NCI-H345 treated with DMSO at 0.1 percent for 48 hours (cell line): ENCODE results near the gene CCDC74B.
"Not testable (repeated sequence)": the region's sequence is repeated elsewhere in the genome, so short reads cannot be mapped to it uniquely, and the experiment has no call there.

Experiments used
- DNase-seq: peaks from one replicate; lab custom pipeline; 2025; ENCODE audit not compliant: unreplicated experiment; lab: John Stamatoyannopoulos, UW

The CCDC74B gene

GRCh38 chr2:130145006-130145414, at the start of gene CCDC74B:
TSS of gene CCDC74B (minus strand) at chr2:130145112. CDS start at chr2:130144996, 116 bp downstream.
- DNase-seq: peak; percentile 16

- DNase-seq: not testable (repeated sequence)
These were observed 48.9 kb upstream of the CCDC74B start for GRCh38 chr2:130193824-130194223.

DNA sequence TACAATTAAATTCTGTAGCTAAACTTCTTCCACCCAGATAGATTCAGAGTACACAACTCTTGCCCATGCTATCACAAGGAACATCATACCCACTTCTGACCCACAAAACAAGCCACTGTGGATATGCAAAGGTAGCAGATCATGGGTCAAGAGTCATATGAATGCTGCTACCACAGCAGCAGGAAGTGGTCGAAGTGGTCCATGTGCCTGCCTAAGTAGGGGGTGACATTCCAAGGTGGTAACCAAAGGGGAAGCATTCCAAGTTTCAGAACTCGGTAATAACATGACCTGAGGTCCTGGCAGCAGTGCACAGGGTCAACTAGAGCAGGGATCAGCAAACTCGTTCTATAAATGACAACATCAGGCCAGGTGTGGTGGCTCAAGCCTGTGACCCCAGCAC, 47.5 kb upstream of the CCDC74B start:
- not testable (repeated sequence) for DNase-seq

GRCh38 chr2:130191319-130191718, 46.4 kb upstream of the CCDC74B start:
- not testable (repeated sequence) for DNase-seq

GRCh38 chr2:130190237-130190636, 45.3 kb upstream of the CCDC74B start:
- no peak for DNase-seq

DNA sequence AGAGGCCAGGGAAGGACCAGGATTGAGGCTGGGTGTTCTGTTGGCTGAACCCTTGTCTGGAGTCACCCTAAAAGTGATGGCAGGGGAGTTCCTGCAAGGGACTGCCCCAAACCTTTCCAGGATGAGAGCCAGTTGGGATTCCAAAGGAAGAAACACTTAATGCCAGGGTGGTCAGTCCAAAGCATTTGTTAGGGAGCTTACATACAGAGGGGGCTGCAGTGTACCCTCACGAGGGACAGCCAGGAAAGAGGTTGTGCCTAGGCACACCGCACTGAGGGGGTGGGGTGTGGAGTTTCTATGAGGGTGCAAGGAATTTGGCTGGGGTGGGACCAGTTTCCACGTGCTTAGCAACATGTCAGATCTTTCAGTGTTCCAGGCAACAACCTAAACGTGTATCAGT, 44.0 kb upstream of the CCDC74B start:
- DNase-seq: not testable (repeated sequence)

GRCh38 chr2:130187859-130188792, 43.2 kb upstream of the CCDC74B start:
- not testable (repeated sequence) for DNase-seq

DNA sequence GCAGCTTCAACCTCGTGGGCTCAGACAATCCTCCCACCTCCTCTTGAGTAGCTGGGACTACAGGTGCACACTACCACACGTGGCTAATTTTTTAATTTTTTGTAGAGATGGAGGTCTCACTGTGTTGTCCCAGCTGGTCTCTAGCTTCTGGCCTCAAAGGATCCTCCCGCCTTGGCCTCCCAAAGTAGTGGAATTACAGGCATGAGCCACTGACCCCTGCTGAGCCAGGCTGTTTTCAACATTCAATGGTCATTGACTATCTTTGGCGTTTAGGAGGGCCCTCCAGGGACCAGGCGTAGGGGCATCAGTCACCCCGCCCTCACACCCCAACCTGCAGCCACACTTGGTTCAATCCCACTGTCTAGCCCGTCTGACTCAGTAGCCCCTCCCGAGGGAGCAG, 42.4 kb upstream of the CCDC74B start:
- no peak for DNase-seq

DNA sequence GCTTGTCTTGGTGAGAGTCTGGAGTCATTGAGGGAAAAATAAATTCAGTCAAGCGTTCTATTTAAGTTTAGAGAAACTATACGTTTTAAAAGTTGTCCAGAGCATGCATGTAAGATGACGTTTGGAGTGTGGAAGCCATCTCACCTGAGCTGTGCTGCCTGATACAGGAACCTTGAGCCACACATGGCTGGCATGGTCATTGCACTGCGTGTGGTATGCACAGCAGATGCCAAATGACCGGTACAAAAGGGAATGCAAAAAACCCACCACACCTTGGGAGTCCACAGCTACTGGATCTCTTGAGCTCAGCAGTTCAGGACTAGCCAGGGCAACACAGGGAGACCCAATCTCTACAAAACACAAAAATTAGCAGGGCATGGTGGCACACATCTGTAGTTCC, 41.5 kb upstream of the CCDC74B start:
- no peak for DNase-seq

- no peak for DNase-seq
These were observed 41.0 kb upstream of the CCDC74B start for GRCh38 chr2:130185896-130186295.

- DNase-seq: no peak
These were observed 40.5 kb upstream of the CCDC74B start for GRCh38 chr2:130185436-130185835.

DNA sequence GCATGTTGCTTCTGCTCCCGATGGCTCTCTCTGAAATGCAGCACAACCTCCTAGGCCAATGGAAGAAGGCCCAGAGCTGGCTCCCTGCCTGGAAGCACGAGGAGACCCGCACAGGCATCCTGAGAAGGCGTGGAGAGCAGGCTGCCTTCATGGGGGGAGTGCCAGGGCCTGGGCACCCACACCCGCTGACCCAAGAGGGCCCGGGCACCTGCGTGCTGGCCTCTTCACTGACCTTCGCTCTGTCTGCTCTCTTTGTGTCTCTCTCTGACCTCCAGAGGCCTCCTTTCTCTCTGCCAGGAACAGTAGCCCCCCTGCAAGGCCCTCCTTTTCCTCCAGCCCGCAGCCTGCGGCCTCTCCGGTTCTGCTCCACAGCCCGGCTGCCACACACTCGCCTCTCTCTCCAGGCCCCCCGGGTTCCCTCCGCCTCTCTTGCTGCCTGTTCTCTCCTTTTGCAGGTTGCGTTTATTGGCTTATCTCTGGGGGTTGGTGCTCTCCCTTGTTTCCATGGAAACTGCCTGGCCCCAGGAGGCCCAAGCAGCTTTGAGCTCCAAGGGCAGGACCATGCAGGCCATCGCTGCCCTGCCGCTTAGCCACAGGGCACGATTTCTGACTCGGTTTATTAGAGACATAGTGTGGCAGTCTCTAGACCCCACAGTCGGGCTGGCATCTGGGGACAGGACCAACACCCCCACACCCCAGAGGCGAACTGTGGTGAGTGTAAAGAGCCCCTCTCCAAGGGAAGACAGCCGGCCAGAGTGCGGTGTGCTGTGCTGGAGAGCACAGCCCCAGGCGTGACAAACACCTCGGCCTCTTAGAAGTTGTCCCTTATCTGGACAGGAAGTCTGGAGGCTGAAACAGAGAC, 38.8 kb upstream of the CCDC74B start:
- no peak for DNase-seq

DNA sequence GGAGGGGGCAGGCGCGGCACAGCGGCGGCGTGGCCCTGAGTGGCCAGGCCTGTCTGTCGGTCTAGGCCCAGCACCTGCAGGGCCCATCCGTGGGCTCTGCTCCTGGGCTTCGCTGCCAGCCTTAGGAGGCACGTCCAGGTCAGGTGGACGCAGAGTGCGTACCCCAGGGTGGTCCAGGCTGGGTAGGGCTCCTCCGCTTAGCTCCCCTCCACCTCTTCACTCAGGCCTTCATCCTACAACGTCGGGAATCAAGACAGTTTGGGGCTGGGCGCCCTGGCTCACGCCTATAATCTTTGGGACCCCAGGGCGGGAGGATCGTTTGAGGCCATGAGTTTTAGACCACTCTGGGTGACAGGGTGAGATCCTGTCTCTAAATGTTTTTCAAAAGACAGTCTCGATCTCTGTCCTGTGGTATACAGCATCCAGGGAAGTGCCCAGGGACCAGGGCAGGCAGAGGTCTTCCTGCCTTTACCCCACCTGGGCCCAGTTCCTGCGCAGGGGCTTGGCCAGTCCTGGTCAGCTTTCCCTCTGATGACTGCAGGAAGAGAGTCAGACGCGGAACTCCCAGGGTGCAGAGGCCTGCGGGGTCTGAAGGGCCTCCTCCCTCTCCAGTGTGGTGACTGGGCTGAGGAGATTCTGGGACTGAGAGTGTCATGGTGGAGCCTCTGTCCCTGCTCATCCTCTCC, 38.1 kb upstream of the CCDC74B start:
- DNase-seq: not testable (repeated sequence)

DNA sequence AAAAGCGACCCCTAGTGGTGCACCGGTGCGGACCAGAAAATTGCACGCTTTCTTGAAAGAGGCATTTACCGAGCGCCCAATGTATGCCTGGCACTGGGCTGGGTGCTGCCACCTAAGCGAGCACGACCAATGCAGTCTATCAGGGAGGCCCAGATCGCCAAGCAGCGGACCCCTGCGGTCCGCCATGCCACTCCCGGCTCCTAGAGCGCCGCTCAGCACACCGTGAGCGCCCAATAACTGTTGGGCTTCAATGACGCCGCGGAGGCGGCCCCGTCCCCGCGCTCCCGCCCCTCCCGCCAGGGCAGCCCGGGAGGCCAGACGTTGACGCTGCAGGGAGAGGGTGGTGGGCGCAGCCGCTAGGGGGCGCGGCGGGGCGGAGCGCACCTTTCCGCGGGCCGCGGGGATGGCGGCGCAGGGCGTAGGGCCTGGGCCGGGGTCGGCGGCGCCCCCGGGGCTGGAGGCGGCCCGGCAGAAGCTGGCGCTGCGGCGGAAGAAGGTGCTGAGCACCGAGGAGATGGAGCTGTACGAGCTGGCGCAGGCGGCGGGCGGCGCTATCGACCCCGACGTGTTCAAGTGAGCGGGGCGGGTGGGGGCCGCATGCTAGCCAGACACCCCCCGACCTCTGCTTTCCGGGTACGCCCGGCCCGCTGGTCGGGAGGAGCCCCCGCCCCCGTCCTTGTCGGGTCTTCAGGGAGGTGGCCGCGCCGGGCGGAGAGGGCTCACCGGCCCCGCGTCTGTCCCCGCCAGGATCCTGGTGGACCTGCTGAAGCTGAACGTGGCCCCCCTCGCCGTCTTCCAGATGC, 37.2 kb upstream of the CCDC74B start, which contains the start of gene MZT2B:
Gene MZT2B, plus strand, starts transcription at position 383 of the 803 bp plus-strand sequence. Its CDS starts 21 bp downstream, at position 404.
- DNase-seq: peak; percentile 77

DNA sequence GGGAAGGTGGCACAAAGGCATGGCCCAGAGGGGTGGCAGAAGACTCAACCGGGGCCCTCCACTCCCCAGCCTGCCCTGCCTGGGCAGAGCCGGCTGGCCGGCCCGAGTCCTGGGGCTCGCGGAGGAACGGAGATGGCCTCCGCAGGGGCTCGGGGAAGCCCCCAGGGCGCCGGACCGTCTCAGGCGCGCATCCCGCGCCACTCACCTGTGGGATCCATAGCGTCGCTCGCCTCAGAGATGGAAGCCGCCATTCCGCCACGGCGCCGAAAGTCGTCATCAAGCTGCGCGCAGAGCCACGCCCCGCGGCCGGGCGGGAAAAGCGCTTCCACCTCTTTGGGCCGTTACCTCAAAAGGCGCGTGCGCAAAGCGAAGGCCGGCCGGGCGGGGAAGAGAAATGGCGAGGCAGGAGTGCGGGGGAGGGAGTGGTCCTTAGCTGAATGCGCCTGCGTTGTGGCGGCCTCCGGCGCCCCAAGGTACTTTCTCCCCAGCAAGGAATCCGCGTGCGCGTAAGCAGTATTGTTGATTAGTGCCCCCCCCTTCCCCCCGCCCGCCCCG, 36.5 kb upstream of the CCDC74B start, which contains the start of gene SMPD4:
Gene SMPD4, minus strand, starts transcription at position 278 of the 555 bp plus-strand sequence. CDS start 5,010 bp downstream, outside the sequence.
- peak; percentile 84 for DNase-seq

DNA sequence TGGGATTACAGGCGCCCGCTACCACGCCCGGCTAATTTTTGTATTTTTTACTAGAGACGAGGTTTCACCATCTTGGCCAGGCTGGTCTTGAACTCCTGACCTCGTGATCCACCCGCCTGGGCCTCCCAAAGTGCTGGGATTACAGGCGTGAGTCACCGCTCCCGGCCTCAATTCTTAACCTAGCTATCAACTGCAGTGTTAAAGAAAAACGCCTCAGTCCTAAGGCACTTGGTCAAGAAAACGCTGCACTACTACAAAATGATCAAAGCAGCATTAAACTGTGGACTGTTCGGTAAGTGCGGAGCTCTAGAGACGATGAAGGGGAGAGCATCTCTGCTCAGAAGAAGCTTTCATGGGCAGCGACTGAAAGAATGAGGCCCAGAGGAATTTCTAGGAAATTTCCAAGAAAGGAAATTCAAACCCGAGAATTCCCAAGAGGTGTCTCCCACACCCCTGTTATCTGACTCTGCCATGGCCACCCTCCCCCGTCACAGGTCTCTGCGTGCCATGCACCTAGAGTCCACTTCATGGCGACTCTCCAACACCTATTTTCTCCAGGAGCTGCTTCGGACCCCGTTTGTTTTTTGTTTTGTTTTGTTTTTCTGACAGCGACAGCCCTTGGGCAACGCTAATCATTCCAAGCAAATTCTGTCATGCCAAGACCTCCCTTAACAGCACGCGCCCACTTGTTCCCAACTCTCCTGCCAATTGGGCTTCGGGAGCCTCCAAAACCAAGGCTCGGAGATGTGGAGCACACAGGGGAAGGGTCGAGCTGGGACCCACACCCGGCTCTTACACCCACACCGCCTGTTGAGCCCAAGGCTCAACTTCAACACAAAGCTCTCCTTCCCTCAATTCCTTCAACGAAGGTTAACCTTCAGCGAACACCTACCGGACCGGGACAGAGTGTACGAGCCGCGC, 35.8 kb upstream of the CCDC74B start:
- not testable (repeated sequence) for DNase-seq

DNA sequence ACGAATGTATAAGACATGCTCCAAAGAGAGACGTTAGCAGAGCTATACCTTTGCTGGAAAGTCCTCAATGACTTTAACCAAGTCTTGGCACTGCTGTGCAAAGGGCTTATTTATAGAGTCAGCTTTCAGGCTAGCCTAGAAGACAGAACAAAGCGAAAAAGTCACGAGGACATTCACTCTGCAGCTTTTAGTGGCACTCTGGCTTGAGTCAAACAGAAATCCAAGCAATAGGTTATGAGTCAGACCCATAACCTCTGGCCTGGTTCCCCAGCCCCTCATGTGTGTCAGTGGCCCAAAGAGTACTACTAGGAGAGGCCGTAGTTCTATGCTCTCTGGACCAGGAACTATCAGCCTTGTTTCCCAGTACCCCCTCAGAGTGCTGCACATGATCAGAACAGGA, 30.0 kb upstream of the CCDC74B start:
- DNase-seq: not testable (repeated sequence)

DNA sequence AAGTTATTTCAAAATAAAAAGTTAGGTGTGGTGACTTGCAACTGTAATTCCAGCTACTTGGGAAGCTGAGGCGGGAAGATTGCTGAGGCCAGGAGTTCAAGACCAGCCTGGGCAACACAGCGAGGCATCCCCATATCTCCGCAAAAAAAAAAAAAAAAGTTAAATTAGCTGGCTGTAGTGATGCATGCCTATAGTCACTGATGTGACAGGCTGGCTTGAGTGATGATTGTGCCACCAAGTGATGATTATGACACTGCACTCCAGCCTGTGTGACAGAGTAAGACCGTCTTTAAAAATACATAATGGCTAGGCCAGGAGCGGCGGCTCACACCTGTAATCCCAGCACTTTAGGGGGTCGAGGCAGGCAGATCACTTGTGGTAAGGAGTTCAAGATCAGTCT, 25.0 kb upstream of the CCDC74B start:
- DNase-seq: no peak

DNA sequence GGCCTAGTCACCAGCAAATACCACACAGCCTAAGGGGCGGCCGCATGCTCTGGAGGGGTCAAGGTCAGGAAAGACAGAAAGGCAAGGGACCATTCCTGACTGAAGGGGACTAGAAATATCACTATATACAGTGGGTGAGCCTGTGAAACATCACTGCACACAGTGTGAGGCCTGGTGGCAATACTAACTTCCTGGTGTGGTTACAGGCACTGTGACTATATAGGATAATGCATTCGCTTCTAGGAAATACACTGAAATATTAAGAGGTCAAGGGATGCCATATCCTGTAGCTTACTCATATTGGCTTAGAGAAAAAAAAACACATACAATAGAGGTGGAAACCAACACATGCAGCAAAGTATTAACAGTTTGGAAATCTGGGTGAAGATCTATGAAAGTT, 24.3 kb upstream of the CCDC74B start:
- DNase-seq: not testable (repeated sequence)
